Stimulated activated naive CD4-positive, alpha-beta T cell treated with Interleukin-2 at 50 U/mL for 16 hours (primary cell): ENCODE measurements around the gene KLF1.
"Not testable (repeated sequence)": the region's sequence is repeated elsewhere in the genome, so short reads cannot be mapped to it uniquely, and the experiment has no call there.

ENCODE experiments used
- DNase-seq: peaks from one replicate; lab custom pipeline; 2025; lab: John Stamatoyannopoulos, UW

KLF1 gene

GRCh38 chr19:12886969-12887747 is at the start of gene KLF1:
TSS of gene KLF1 (minus strand) at chr19:12887201. CDS start at chr19:12887140, 61 bp downstream.
- no peak for DNase-seq

- DNase-seq = no peak
These were observed 49.6 kb upstream of the KLF1 start for GRCh38 chr19:12936582-12936981.

GRCh38 chr19:12935071-12935470 is 48.1 kb upstream of the KLF1 start:
- no peak for DNase-seq

DNA sequence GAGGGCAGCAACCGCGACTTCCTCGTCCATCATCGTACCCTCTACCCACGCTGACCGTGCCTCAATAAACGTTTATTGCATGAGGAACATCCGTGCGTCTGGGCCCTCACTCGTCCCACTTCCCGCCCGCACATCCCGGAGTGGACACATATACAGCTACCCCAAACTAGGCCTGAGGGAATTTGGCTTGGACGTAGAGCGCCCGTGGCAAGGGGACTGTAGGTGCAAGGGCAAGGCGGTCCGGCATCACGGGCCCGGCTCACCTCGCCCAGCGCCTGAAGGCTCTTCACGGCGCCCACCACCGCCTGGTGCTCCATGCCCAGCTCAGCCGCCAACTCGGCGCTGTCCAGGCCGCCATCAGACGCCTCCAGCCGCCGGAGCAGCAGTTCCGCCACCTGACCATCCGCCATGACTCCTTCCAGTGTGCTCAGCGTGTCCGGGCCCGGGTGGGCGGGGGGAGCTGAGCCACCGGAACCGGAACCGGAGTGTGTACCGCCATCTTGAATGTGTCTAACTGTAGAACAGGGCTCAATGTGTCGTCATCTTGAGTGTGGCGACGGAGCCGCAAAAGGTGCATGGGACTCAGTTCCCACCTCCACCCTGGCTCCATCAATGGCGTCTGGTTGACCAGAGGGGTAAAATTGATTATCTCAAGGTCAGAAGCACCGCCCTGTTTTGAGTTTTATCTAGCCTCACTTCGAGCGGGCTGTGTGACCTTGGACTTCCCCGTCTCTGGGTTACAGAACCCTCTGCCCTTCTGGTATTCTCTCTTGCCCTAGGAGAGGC is 46.5 kb upstream of the KLF1 start, which contains the start of gene FARSA:
TSS of gene FARSA (minus strand) at position 425 of the 786 bp plus-strand sequence. CDS start at position 410, 15 bp downstream.
- peak; percentile 89 for DNase-seq

DNA sequence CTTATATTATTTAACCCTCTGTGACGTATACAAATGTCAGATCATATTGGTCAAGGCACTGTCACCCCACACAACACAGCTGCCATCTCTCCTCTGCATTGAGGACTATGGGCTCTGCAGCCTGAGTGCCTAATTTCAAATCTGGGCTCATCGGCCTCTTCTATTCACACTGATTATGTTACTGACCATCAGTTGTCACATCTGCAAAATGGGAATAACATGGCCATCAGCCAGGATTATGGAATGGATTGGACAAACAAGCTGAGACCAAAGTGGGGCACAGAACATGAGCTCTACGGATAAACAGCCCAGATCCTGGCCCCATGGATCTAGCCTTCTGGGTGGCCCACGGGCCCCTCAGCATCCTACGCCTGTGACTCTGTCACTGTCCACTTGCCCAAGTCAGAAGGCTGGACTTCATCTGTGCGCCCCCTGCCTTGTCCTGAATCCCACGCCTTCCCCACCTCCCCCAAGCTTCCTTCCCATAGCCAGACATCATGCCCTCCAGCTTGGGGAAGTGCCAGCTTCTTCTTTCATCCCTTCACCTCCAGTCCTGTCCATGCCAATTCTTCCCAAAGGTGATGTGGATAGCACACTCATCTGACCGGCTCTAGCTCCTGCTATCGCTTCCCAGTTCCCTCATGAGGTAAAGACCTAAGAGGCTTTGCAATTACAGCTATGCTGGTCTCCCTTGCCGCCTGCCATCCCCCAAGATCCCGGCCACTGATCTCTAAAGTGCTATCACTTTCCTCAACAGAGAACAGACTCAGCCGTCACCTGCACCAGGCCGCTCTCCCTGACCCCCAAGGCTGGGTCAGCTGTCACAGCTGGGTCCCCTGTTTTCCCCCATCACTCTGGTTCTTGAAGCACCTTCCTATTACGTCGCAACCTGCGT is 45.6 kb upstream of the KLF1 start:
- no peak for DNase-seq

GRCh38 chr19:12930002-12930645 is 43.1 kb upstream of the KLF1 start:
- no peak for DNase-seq

- no peak for DNase-seq
These were observed 37.8 kb upstream of the KLF1 start for GRCh38 chr19:12924621-12925310.

DNA sequence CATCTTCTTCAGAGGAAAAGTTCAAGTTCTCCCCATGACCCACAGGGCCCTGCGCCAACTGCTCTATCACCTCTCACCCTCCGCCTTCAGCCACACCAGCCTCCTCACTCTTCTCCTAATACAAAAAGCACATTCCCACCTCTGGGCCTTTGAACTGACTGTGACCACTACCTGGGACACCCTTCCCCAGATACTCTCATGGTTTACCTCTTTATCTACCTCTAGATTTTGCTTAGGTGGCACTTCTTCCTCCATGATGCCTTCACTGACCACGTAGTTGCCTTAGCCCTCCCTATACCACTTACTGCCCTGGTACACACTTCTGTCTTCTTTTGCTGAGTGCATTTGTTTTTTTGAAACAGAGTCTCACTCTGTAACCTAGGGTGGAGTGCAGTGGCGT is 36.0 kb upstream of the KLF1 start:
- DNase-seq = no peak

- no peak for DNase-seq
These were observed 34.0 kb upstream of the KLF1 start for GRCh38 chr19:12921047-12921446.

DNA sequence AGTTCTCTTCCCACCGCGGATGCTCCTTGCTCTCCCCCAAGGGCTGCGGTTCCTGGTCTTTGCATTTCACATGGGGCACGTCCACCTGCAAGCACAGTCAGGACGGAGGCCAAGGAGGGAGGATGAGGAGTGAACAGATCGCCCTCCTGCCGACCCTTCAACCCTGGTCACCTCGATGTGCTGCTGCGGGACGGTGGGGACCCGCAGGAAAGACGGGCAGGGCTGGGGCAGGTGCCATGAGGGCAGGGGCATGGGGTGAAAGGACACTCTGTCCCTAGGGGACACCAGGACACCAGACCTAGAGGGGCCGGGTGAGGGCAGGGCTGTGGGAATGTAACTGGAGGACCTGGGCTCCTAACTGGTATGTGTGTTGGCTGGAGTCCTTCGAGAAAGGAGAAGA is 31.3 kb upstream of the KLF1 start:
- DNase-seq = no peak

- DNase-seq = not testable (repeated sequence)
These were observed 28.9 kb upstream of the KLF1 start for GRCh38 chr19:12915860-12916259.

DNA sequence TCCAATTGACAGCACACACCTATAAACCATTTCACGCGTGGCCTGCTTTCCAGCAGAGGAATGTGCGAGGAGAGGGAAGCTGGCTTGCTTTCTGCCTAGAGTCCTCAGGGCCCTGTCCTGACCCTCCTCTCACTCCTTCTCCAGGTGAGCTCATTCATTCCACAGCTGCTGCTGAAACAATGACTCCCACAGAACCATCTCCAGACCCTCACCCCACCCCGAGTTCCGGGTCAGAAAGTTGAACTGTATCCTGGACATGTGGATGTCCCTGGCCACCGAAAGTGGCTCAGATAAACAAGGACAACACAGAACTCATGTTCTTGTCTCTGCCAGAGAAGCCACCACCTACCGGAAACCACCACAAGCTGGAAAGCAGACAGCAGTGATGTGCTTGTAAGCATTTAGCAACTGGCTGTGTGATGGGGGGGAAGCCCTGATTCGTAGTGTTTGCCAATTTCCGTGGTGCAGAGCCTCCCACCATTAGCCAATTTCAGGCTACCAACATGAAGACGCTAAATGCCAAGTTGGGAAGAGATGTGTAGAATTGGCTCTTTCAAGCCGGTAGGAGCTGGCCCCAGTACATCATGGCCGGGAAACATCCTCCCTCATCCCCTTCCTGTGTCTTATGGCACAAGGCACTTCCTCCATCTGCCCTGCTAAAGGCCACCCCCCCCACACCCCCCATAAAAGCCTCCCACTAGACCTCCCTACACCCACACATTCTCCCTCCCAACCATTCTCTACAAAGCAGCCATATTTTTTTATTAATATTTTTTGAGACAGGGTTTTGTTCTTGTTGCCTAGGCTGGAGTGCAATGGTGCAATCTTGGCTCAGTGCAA is 27.1 kb upstream of the KLF1 start:
- DNase-seq = peak; percentile 15

DNA sequence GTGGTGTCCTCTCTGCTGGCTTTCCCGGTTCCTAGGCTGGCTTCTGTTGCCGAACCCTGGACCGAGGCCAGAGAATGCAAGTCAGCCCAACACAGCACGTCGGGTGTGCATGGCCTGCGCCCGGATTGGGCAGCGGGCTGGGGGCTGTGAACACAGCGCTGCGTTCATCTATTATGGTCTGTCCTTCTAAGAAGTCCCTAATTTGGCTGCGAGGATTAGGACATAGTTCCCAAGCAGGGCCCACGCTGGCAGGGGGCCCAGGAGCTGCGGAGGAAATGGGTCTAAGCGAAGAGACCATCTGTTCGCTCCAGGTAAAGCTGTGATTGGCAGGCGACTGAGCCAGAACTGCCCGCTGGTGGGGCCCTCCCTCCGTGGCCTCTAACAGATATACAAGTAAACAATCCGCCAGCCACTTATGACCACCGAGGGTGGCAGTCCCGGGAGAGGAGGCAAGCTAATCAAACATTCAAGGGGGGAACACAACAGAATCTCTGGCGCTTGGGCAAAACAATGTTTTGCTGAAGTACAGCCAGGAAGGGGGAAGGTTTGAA is 26.1 kb upstream of the KLF1 start:
- DNase-seq = no peak

DNA sequence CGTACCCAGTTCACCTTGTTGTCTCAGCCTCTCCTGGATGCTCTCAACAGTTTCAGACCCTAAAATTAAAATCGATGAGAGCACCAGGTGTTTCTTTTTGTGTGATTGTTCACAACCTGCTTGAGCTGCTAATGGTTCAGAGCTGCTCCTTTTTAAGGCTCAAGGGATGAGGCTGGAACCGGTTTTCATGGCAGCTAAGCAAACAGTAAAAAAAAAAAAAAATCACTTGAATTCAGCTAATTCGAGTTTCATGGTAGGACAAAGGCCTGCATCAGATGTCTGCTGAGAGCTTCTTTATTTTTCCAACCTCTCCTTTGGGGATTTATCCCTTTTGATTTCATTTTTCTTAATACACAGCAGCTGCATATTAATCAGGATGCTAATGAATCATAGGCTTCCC is 25.6 kb upstream of the KLF1 start:
- DNase-seq = no peak

GRCh38 chr19:12907166-12907565 is 20.2 kb upstream of the KLF1 start:
- DNase-seq = no peak

GRCh38 chr19:12899891-12900518 is 13.0 kb upstream of the KLF1 start:
- no peak for DNase-seq

DNA sequence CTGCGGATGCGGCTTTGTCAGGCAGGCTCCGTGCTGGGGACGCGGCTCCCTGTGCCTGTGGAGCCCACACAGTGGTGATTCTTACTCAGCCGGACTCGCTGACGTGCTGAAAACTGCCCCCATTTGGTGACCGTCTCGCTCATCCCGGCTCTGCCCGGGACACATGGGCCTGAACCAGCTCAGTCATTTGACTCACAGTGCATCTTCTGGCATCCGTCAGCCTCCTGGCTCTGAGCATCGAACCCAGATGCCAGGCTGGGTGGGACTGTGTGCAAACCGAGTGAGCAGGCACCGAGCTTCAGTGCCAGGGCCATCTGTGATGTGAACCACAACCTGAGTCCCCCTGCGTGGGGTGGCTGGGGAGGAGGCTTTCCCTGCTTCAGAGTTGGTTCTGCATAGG is 9.5 kb upstream of the KLF1 start:
- DNase-seq = no peak

GRCh38 chr19:12893582-12893981 is 6.6 kb upstream of the KLF1 start:
- no peak for DNase-seq

DNA sequence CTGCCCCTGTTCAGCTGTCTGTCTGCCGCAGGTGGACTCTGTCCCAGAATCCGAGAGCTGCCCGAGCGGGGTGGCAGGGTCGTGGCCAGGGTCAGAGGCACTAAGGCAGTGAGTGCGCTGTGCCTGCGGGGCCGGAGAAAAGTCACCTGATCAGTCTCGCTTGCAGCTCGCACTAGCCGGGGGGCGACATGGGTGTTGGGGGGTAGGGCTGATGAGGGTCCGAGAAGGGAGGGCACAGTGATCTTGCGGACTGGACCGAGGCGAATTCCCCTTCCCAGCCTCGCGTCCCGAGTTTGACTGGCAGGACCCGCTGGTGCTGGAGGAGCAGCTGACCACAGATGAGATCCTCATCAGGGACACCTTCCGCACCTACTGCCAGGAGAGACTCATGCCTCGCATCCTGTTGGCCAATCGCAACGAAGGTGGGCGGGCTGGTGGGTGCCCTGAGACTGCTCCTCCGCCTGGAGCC is 4.6 kb upstream of the KLF1 start:
- DNase-seq = no peak
